HK-2 (cell line): ENCODE results near the gene RASGRF1.
"Not testable (repeated sequence)": the region's sequence is repeated elsewhere in the genome, so short reads cannot be mapped to it uniquely, and the experiment has no call there.

Source experiments
- DNase-seq: peaks from one replicate; pipeline ENCODE4 v3.0.0-alpha.2; 2018; ENCODE audit not compliant: unreplicated experiment

RASGRF1 gene

GRCh38 chr15:79041601-79042168 lies 48.9 kb downstream of the RASGRF1 start:
- DNase-seq, result no peak

GRCh38 chr15:79037848-79038247 lies 52.7 kb downstream of the RASGRF1 start:
- no peak for DNase-seq

GRCh38 chr15:79036323-79036722 lies 54.3 kb downstream of the RASGRF1 start:
- DNase-seq, result no peak

- no peak for DNase-seq
These were observed 54.8 kb downstream of the RASGRF1 start for GRCh38 chr15:79035814-79036213.

- DNase-seq, result peak; percentile 10
These were observed 55.4 kb downstream of the RASGRF1 start for GRCh38 chr15:79035111-79035601.

GRCh38 chr15:79034284-79034683 lies 56.3 kb downstream of the RASGRF1 start:
- DNase-seq, result no peak

GRCh38 chr15:79032656-79033055 lies 57.9 kb downstream of the RASGRF1 start:
- no peak for DNase-seq

GRCh38 chr15:79031821-79032220 lies 58.8 kb downstream of the RASGRF1 start:
- no peak for DNase-seq

- DNase-seq, result no peak
These were observed 59.4 kb downstream of the RASGRF1 start for GRCh38 chr15:79031201-79031600.

- no peak for DNase-seq
These were observed 60.1 kb downstream of the RASGRF1 start for GRCh38 chr15:79030470-79030869.

- peak; percentile 46 for DNase-seq
These were observed 62.1 kb downstream of the RASGRF1 start for GRCh38 chr15:79028411-79028964.

- no peak for DNase-seq
These were observed 62.8 kb downstream of the RASGRF1 start for GRCh38 chr15:79027532-79028410.

- DNase-seq, result no peak
These were observed 64.8 kb downstream of the RASGRF1 start for GRCh38 chr15:79025802-79026201.

- no peak for DNase-seq
These were observed 65.4 kb downstream of the RASGRF1 start for GRCh38 chr15:79025201-79025600.

- not testable (repeated sequence) for DNase-seq
These were observed 66.1 kb downstream of the RASGRF1 start for GRCh38 chr15:79024493-79024892.

GRCh38 chr15:79023918-79024317 lies 66.7 kb downstream of the RASGRF1 start:
- no peak for DNase-seq

- DNase-seq, result no peak
These were observed 67.1 kb downstream of the RASGRF1 start for GRCh38 chr15:79023546-79023890.

- DNase-seq, result no peak
These were observed 71.6 kb downstream of the RASGRF1 start for GRCh38 chr15:79018960-79019359.

GRCh38 chr15:79017953-79018352 lies 72.6 kb downstream of the RASGRF1 start:
- no peak for DNase-seq

GRCh38 chr15:79016527-79017170 lies 73.9 kb downstream of the RASGRF1 start:
- no peak for DNase-seq

- no peak for DNase-seq
These were observed 75.2 kb downstream of the RASGRF1 start for GRCh38 chr15:79015416-79015815.

- DNase-seq, result no peak
These were observed 80.3 kb downstream of the RASGRF1 start for GRCh38 chr15:79010278-79010677.
